Epithelial cell of prostate (primary cell): Measurements from ENCODE around the gene PRKG1.
"Not testable (repeated sequence)": the region's sequence is repeated elsewhere in the genome, so short reads cannot be mapped to it uniquely, and the experiment has no call there.

ENCODE experiments used
- DNase-seq: peaks from one replicate; pipeline ENCODE4 v3.0.0-alpha.2; 2011; ENCODE audit warnings: low read depth, low spot score
- H3K27ac ChIP-seq: fragments of 450-650 bp; 2 replicates; pipeline ENCODE4 v1.5.1; 2017; ENCODE audit warnings: mild to moderate bottlenecking

PRKG1 gene

GRCh38 chr10:51251110-51251509 lies 176.8 kb downstream of the PRKG1 start:
- no peak for DNase-seq

DNA sequence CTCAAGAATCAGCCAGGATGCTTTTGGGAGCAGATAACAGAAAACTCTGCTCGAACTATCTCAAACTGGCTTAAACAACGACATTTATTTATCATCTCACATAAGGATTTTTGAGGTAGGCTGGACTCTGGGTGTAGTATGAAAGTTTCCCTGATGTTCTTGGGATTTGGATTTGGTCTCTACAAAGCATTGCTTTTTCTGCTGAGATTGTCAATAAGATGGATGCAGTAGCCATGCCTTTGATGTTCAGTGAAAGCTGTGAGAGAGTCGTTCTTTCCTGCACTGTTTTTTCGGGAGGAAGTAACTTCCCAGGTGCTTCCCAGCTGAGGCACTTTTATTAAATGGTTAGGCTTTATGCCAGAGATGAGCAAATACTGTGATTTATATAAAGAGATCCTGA lies 181.1 kb downstream of the PRKG1 start:
- DNase-seq: no peak
- H3K27ac ChIP-seq: no peak overlapping the region

More at GRCh38 chr10:51251110-51251509, 176.8 kb downstream of the PRKG1 start:
- no peak overlapping the region for H3K27ac ChIP-seq

DNA sequence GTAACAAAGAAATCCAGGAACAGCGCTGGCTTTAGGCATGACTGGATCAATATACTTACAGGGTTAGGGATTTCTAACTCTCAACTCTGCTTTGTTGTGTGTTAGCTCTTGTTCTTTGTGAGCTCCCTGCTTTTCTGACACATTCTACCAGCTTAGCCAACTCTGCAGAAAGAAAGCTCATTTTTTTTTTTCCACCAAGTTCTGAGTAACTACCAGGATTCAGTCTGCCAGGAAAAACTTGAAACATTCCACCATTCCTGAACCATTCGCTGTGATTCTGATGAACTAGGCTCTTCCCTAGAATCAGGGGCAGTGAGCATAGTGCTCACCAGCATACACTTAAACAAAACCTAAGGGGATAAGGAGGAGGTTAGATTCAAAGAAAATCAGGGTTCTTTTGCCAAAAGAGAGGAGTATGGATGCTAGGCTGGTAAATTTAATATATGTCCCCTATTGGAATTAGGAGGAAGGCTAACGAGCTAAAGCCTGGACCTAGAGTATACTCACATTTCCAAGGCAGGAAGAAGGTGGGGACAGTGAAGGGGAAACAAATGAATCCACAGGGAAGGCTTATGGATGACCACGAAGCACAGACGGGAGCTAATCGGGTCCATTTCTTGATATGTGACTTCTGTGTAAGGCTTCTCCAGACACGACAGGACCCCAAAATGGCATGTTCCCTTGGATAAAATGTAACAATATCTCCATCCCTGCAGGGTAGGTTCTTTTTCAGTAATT lies 183.4 kb downstream of the PRKG1 start:
- DNase-seq: no peak
- no peak overlapping the region for H3K27ac ChIP-seq

- no peak overlapping the region for H3K27ac ChIP-seq
- DNase-seq: no peak
Observed at GRCh38 chr10:51260376-51260775, 186.1 kb downstream of the PRKG1 start.

DNA sequence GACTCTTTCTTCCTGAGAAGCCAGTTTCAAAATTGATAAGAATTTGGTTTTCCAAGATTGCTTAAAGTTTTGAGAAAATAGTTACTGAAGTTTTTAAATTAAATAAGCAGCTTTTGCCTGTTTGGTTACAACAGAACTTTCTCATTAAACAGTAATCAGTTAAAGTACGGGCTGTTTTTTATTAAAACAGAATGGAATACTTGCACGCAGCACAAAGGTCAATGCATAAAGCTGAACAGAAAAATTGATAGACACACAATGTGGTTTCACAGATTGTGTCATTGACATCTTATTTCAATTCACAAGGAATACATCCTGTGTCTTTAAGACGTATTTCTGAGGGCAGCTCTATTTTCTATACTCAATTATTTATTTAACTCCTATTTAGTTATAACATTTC lies 192.2 kb downstream of the PRKG1 start:
- H3K27ac ChIP-seq: no peak overlapping the region
- no peak for DNase-seq

- H3K27ac ChIP-seq, DNase-seq: not testable (repeated sequence)
Observed at GRCh38 chr10:51267980-51268570, 193.8 kb downstream of the PRKG1 start.

DNA sequence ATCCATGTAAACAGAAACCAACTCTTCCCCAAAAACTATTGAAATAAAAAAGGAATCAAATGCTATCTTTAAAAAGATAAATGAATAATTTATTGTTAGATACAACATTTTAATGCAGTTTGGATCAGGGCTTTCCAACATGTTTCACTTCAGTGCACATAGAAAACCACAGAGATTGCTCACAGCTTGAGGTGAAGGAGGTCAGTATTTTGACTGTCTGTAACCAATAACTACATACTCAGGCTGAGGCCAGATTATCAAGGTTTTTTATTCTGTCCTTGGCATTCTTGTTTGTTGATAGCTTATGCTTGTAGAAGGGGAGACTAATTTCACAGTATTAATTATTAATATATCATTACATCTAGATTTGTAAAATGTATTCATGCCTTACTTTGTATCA lies 195.5 kb downstream of the PRKG1 start:
- H3K27ac ChIP-seq: no peak overlapping the region
- DNase-seq: no peak

DNA sequence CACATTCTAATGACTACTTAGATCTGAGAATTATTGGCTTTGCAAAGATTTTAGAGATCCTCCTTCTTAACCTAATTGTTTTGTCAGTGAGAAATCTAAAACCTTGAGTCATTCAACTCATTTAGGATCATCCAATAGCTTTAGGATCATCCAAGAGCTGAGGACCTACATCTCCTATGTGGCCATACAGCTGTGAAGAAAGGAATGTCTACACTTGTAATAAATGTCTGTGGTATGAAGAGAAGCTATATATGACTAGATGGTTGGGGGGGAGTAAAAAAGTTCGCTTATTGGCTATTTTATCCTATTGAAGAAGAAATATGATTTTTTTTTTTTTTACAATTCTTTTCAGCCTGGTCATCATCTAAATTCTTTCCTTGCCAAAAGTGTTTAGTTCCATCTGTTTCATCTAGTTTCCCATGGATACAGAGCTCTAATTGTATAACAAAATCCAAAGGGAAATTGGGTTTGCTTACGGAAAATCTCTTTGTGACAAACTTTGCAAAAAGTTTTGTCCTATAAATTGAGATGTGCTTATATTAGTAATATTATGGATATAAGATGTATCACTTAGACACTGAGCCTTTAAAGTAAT lies 196.7 kb downstream of the PRKG1 start:
- DNase-seq: no peak
- H3K27ac ChIP-seq: no peak overlapping the region

- DNase-seq: not testable (repeated sequence)
Observed at GRCh38 chr10:51272099-51272498, 197.8 kb downstream of the PRKG1 start.

DNA sequence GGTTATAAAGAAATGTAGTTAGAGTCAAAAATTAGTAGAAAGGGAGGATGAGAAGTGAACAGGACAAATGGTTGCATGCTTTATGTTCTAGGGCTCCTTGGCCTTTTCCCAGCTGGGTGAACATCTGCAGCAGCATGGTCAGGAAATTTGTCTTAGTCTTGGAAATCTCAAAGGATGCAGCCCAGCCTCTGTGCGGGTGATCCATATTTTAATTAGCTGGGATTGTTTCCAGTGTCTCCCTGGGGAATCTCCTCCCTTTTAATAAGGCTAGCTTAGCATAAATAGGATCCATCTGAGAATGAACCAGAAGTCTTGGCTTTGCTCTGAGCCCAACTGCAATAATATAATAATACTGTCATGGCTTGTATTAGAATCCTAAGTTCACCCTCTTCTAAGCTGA lies 198.3 kb downstream of the PRKG1 start:
- H3K27ac ChIP-seq: no peak overlapping the region
- no peak for DNase-seq

More at GRCh38 chr10:51272099-51272498, 197.8 kb downstream of the PRKG1 start:
- H3K27ac ChIP-seq: not testable (repeated sequence)

- H3K27ac ChIP-seq: no peak overlapping the region
- no peak for DNase-seq
Observed at GRCh38 chr10:51273574-51273973, 199.3 kb downstream of the PRKG1 start.

DNA sequence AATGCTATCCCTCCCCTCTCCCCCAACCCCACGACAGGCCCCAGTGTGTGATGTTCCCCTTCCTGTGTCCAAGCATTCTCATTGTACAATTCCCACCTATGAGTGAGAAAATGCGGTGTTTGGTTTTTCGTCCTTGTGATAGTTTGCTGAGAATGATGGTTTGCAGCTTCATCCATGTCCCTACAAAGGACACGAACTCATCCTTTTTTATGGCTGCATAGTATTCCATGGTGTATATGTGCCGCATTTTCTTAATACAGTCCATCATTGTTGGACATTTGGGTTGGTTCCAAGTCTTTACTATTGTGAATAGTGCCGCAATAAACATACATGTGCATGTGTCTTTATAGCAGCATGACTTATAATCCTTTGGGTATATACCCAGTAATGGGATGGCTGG lies 201.8 kb downstream of the PRKG1 start:
- not testable (repeated sequence) for H3K27ac ChIP-seq, DNase-seq

DNA sequence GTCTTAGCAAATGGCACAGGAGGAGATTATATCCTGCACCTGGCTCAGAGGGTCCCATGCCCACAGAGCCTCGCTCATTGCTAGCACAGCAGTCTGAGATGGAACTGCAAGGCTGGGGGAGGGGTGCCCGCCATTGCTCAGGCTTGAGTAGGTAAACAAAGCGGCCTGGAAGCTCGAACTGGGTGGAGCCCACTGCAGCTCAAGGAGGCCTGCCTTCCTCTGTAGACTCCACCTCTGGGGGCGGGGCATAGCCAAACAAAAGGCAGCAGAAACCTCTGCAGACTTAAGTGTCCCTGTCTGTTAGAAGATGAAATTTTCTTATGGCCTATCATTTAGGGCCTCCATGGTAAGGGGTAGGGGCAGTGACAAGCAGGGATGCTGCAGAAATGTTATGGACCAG lies 207.1 kb downstream of the PRKG1 start:
- not testable (repeated sequence) for H3K27ac ChIP-seq, DNase-seq

GRCh38 chr10:51285601-51286000 lies 211.3 kb downstream of the PRKG1 start:
- H3K27ac ChIP-seq: no peak overlapping the region
- DNase-seq: no peak

DNA sequence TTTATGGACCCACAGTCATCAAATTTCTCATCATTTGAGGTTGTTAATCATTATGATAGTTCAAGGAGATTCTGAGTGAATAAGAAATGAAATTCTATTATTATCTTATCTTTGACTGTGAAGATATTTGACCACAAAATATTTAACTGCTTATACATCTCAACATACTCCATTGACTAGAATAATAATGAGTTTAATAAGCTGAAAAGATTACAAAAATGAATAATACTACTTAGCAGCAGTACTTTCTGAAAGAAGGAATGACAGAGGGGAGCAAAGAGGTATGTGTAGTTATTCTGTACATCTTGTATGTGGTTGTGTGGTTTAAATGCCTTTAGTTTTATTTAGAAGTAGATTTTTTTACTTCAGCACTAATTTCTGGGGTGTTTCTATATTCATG lies 214.2 kb downstream of the PRKG1 start:
- H3K27ac ChIP-seq: no peak overlapping the region
- no peak for DNase-seq

GRCh38 chr10:51289519-51289918 lies 215.2 kb downstream of the PRKG1 start:
- DNase-seq: no peak
- no peak overlapping the region for H3K27ac ChIP-seq

- no peak for DNase-seq
- H3K27ac ChIP-seq: no peak overlapping the region
Observed at GRCh38 chr10:51291961-51292360, 217.7 kb downstream of the PRKG1 start.

- no peak for DNase-seq
- no peak overlapping the region for H3K27ac ChIP-seq
Observed at GRCh38 chr10:51297438-51297837, 223.2 kb downstream of the PRKG1 start.

DNA sequence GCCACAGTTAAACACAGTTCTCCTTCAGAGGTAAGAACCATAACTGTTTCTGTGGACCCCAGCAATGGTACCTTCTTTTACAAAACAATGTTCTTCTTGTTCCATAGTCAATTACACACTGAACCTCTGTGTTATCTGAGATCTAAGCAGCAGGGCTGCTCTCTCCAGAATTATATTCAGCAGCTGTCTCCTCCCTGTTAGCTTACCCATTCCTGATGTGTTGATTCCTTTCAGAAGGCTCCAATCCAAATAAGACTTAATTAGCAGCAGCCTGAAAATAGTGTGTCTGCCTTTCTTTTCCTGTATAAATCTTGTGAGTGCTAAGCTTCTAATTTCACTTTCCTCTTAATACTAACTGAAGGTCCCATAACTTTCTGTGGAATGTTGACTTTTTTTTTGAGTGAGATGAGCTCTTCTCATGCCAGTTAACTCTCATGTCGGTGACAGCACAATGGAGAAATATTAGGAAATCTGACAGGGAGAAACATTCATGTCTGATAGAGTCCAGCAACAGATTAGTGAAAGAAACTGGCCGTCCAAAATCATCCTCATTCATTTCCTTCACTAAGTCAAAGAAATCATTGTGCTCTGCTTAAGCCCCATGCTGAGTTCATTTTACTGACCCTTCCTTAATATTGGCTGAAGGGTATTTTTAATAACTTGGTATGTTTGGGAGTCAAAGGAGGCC lies 226.5 kb downstream of the PRKG1 start:
- no peak overlapping the region for H3K27ac ChIP-seq
- no peak for DNase-seq

GRCh38 chr10:51301644-51302043 lies 227.4 kb downstream of the PRKG1 start:
- no peak for DNase-seq
- no peak overlapping the region for H3K27ac ChIP-seq

DNA sequence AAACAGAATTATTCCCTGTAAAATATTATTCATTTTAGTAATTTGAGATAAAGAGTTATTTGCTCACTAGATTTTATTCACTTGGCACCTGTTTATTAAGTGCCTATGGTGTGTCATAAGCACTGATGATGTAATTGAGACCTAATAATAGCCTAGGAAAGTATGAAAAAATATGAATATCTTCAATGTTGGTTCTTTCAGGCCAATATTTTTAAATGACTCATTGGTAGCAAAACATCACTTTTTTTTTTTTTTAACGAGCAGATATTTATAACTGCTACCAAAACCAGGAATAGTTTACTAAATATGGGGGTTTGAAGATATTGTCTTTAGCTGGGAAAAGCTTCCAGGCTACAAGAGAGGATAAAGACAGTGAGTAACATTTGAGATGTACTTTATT lies 228.0 kb downstream of the PRKG1 start:
- H3K27ac ChIP-seq: no peak overlapping the region
- DNase-seq: no peak
